IMR-90 (cell line): Measurements from ENCODE around the gene HNRNPL. TPM values are rescaled to one million over a fixed set of nuclear protein-coding genes. Genes with fewer than 3 reads are reported as not detected.

ENCODE experiments used
- ATAC-seq: fragments of 200-7000 bp; cut with Tn5 transposase; 2 replicates; pipeline ENCODE4 v1.9.1; 2020; ENCODE audit warnings: low read depth, mild to moderate bottlenecking, moderate library complexity
- BruUV-seq: library from RNA; stranded (reverse); fragments of 400-500 nt; replicated peaks from 2 replicates; lab custom pipeline; 2021; lab: Mats Ljungman, UMichigan
- CTCF ChIA-PET: fragments of 300-600 bp; formaldehyde crosslinking; extraction: SDS; loops from one replicate; lab custom pipeline; 2021; ENCODE audit warnings: antibody characterized with exemption; lab: Yijun Ruan, JAX
- POLR2A ChIA-PET: fragments of 300-600 bp; sonication (Branson Sonifier 250); formaldehyde crosslinking; loops from one replicate; lab custom pipeline; 2022; ENCODE audit warnings: antibody characterized with exemption; ENCODE audit not compliant: unreplicated experiment; lab: Charles Lee
- DNase-seq: peaks from one replicate; pipeline ENCODE4 v3.0.0; 2013
- H2AFZ ChIP-seq: replicated peaks from 2 replicates; pipeline ENCODE3; 2013; ENCODE audit warnings: low read length, mild to moderate bottlenecking; ENCODE audit not compliant: poor library complexity
- H2AK5ac ChIP-seq: 2 replicates; pipeline ENCODE4 v1.6.1; 2013; ENCODE audit warnings: low read depth, low read length, inconsistent platforms
- H2AK9ac ChIP-seq: replicated peaks from 2 replicates; pipeline ENCODE3; 2013; ENCODE audit warnings: mild to moderate bottlenecking, low read depth, low read length, moderate library complexity; ENCODE audit not compliant: poor library complexity
- H2BK120ac ChIP-seq: 2 replicates; pipeline ENCODE4 v1.6.1; 2013; ENCODE audit warnings: low read depth, low read length, inconsistent platforms
- H2BK15ac ChIP-seq: 3 replicates; pipeline ENCODE4 v1.6.1; 2013; ENCODE audit warnings: low read depth, low read length, inconsistent platforms
- H2BK20ac ChIP-seq: 2 replicates; pipeline ENCODE4 v1.6.1; 2013; ENCODE audit warnings: low read depth, mild to moderate bottlenecking, inconsistent platforms, low read length, moderate library complexity
- H2BK5ac ChIP-seq: 2 replicates; pipeline ENCODE4 v1.6.1; 2013; ENCODE audit warnings: mild to moderate bottlenecking, low read depth, low read length, inconsistent platforms; ENCODE audit not compliant: poor library complexity, severe bottlenecking
- H3K14ac ChIP-seq: replicated peaks from 2 replicates; pipeline ENCODE4 v1.6.1; 2013; ENCODE audit warnings: low read depth, low read length, inconsistent platforms
- H3K18ac ChIP-seq: 2 replicates; pipeline ENCODE4 v1.6.1; 2013; ENCODE audit warnings: low read depth, low read length, control low read depth
- H3K23ac ChIP-seq: 2 replicates; pipeline ENCODE4 v1.6.1; 2013; ENCODE audit warnings: low read depth, low read length, inconsistent platforms
- H3K27ac ChIP-seq: 2 replicates; pipeline ENCODE4 v1.5.1; 2013; ENCODE audit warnings: mild to moderate bottlenecking, control low read depth, low read length; ENCODE audit not compliant: insufficient read depth
- H3K27me3 ChIP-seq: 2 replicates; pipeline ENCODE4 v1.6.1; 2013; ENCODE audit warnings: low read length; ENCODE audit not compliant: control insufficient read depth, insufficient read depth
- H3K36me3 ChIP-seq: 2 replicates; pipeline ENCODE4 v1.6.1; 2013; ENCODE audit warnings: low read length, mixed read lengths; ENCODE audit not compliant: control insufficient read depth, insufficient read depth
- H3K4ac ChIP-seq: 2 replicates; pipeline ENCODE4 v1.6.1; 2013; ENCODE audit warnings: low read depth, low read length, inconsistent platforms
- H3K4me1 ChIP-seq: 2 replicates; pipeline ENCODE4 v1.6.1; 2013; ENCODE audit warnings: low read length, mixed read lengths; ENCODE audit not compliant: control insufficient read depth, insufficient read depth
- H3K4me2 ChIP-seq: 2 replicates; pipeline ENCODE4 v1.6.1; 2013; ENCODE audit warnings: low read depth, mild to moderate bottlenecking, control low read depth, low read length, moderate library complexity
- H3K4me3 ChIP-seq: 2 replicates; pipeline ENCODE4 v1.5.1; 2013; ENCODE audit warnings: low read depth, mild to moderate bottlenecking, control low read depth, low read length, moderate library complexity; ENCODE audit not compliant: insufficient read depth
- H3K56ac ChIP-seq: 2 replicates; pipeline ENCODE4 v1.6.1; 2013; ENCODE audit warnings: low read length, inconsistent platforms; ENCODE audit not compliant: insufficient read depth; ENCODE audit errors: extremely low read depth
- H3K79me1 ChIP-seq, 2 experiments: 2 replicates each; pipeline ENCODE4 v1.6.1; 2013; ENCODE audit warnings: low read length in 2 of 2, inconsistent platforms in 1 of 2, low read depth in 1 of 2
- H3K9ac ChIP-seq: 2 replicates; pipeline ENCODE4 v1.6.1; 2013; ENCODE audit warnings: low read depth, low read length, control low read depth
- H3K9me1 ChIP-seq: 2 replicates; pipeline ENCODE4 v1.6.1; 2013; ENCODE audit warnings: low read length, inconsistent platforms; ENCODE audit not compliant: insufficient read depth
- H3K9me3 ChIP-seq: 2 replicates; pipeline ENCODE4 v1.6.1; 2013; ENCODE audit warnings: low read length; ENCODE audit not compliant: control insufficient read depth, insufficient read depth
- H4K20me1 ChIP-seq: 2 replicates; pipeline ENCODE4 v1.6.1; 2013; ENCODE audit warnings: low read length, inconsistent platforms; ENCODE audit not compliant: insufficient read depth
- H4K5ac ChIP-seq: 2 replicates; pipeline ENCODE4 v1.6.1; 2013; ENCODE audit warnings: mild to moderate bottlenecking, low read depth, low read length, control low read depth
- H4K8ac ChIP-seq, 2 experiments: 2 replicates each; pipeline ENCODE4 v1.6.1; 2013; ENCODE audit warnings: low read depth in 2 of 2, low read length in 2 of 2, control low read depth in 1 of 2, inconsistent platforms in 1 of 2
- H4K91ac ChIP-seq: 2 replicates; pipeline ENCODE4 v1.6.1; 2013; ENCODE audit warnings: low read depth, low read length, inconsistent platforms; ENCODE audit not compliant: insufficient read depth
- BHLHE40 ChIP-seq: fragments of 150-350 bp; IDR thresholded peaks from 2 replicates; pipeline ENCODE4 v1.6.1; 2016; ENCODE audit warnings: mild to moderate bottlenecking, low read depth, low read length
- CEBPB ChIP-seq: IDR thresholded peaks from 2 replicates; pipeline ENCODE4 v1.6.1; 2012; ENCODE audit warnings: low read depth, low read length, improper control_type of control experiment
- CHD1 ChIP-seq: IDR thresholded peaks from 2 replicates; pipeline ENCODE4 v1.6.1; 2012; ENCODE audit warnings: low read depth, low read length, improper control_type of control experiment
- MAFK ChIP-seq: IDR thresholded peaks from 2 replicates; pipeline ENCODE4 v1.6.1; 2012; ENCODE audit warnings: low read depth, low read length, improper control_type of control experiment
- MAZ ChIP-seq: IDR thresholded peaks from 2 replicates; pipeline ENCODE4 v1.6.1; 2012; ENCODE audit warnings: low read depth, mild to moderate bottlenecking, low read length, improper control_type of control experiment, moderate library complexity, borderline replicate concordance
- MXI1 ChIP-seq: IDR thresholded peaks from 2 replicates; pipeline ENCODE4 v1.6.1; 2012; ENCODE audit warnings: low read depth, mild to moderate bottlenecking, low read length, moderate library complexity, borderline replicate concordance
- NFE2L2 ChIP-seq: fragments of 150-350 bp; IDR thresholded peaks from 2 replicates; pipeline ENCODE4 v1.6.1; 2016; ENCODE audit warnings: low read depth, mild to moderate bottlenecking, low read length
- RCOR1 ChIP-seq: IDR thresholded peaks from 2 replicates; pipeline ENCODE4 v1.6.1; 2012; ENCODE audit warnings: mild to moderate bottlenecking, low read length, improper control_type of control experiment; ENCODE audit not compliant: insufficient replicate concordance
- SMC3 ChIP-seq: fragments of 150-350 bp; IDR thresholded peaks from 2 replicates; pipeline ENCODE4 v1.6.1; 2016; ENCODE audit warnings: low read depth, mild to moderate bottlenecking, antibody characterized with exemption, low read length, moderate library complexity
- WGBS, 2 experiments: methylation state at CpG; one replicate each; pipeline versions ENCODE4 v1.1.5 to v1.1.7; 2013; ENCODE audit warnings: missing lambda C conversion rate in 2 of 2; ENCODE audit not compliant: insufficient read length in 1 of 2; ENCODE audit errors: extremely low coverage in 2 of 2; 5-methylcytosine and 5-hydroxymethylcytosine counted together
- dilution Hi-C: fragments of 300-500 bp; cut with HindIII; formaldehyde crosslinking; loops from one replicate; pipeline ENCODE4 v1.14.3; 2018; ENCODE audit warnings: low sequenced_read_pairs; ENCODE audit not compliant: unreplicated experiment
- in situ Hi-C: fragments of 300-500 bp; cut with MboI; formaldehyde crosslinking; loops from 3 replicates; pipeline ENCODE4 v1.14.3; 2019; ENCODE audit warnings: low sequenced_read_pairs, inconsistent platforms, mixed read lengths
- intact Hi-C: fragments of 100-400 bp; cut with micrococcal nuclease; formaldehyde crosslinking; loops from 2 replicates; pipeline ENCODE4 v1.10.0; 2022
- polyA plus RNA-seq, 3 experiments: library from polyadenylated mRNA; depleted of rRNA; stranded (reverse); fragments of >200 nt; gene quantifications; 2 replicates each; pipeline ENCODE4 v1.2.3, GENCODE V29; 2012; ENCODE audit warnings: low replicate concordance in 1 of 3
- total RNA-seq: library from RNA; depleted of rRNA; stranded (reverse); fragments of >200 nt; gene quantifications from 2 replicates; pipeline ENCODE4 v1.2.3, GENCODE V29; 2012
- TF ChIP-seq, protein P1 (sequence below): conservative IDR thresholded peaks from 2 replicates; pipeline ENCODE4 v1.5.1; 2012; ENCODE audit warnings: mild to moderate bottlenecking, low read depth, low read length, improper control_type of control experiment

HNRNPL gene
- total and polyA plus RNA-seq, 2 of the 4 experiments (the other 2 are of a cell fraction): 277 to 429 TPM

DNA sequence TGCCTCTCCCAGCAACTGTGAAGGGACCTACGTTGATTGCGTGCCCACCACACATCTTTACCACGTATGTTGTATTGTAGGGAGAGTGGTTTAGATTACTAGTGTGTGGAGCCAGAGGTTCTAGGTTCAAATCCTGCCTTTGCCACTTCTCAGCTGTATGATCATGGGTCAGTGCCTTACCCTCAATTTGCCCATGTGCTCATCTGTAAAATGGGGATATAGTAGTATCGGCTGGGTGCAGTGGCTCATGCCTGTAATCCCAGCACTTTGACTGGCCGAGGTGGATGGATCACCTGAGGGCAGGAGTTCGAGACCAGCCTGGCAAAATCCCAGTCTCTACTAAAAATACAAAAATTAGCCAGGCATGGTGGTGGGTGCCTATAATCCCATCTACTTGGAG, 36.5 kb downstream of the HNRNPL start:
- Histone ChIP-seq H3K36me3 (peaks cover 28% of the 10 kb centered on the region), H2BK5ac (no peak overlapping the region), H3K23ac (no peak overlapping the region), H3K79me1 (no peaks in the 10 kb centered on the region), H3K14ac (no peak overlapping the region), H2BK15ac (no peak overlapping the region), H3K9me3 (no peaks in the 10 kb centered on the region), H3K56ac (no peak overlapping the region), H3K4me2 (no peak overlapping the region), H3K9ac (no peak overlapping the region), H2BK120ac (no peak overlapping the region), H3K4me1 (no peaks in the 10 kb centered on the region), H2AFZ (no peak overlapping the region), H3K4me3 (no peak overlapping the region), H3K27ac (no peak overlapping the region), H3K9me1 (0 out of 2 replicates have a peak, but pooled peaks cover 6% of the 10 kb centered on the region), H3K27me3 (no peaks in the 10 kb centered on the region), H2AK9ac (no peak overlapping the region), H4K8ac (no peak overlapping the region), H4K91ac (no peak overlapping the region), H4K20me1 (no peaks in the 10 kb centered on the region), H4K5ac (no peak overlapping the region), H3K18ac (no peak overlapping the region), H2AK5ac (no peak overlapping the region), H3K4ac (no peak overlapping the region), H2BK20ac (no peak overlapping the region)
- intact Hi-C loops: no loop called here
- dilution Hi-C loops: no loop called here
- ATAC-seq: no peak
- DNase-seq: no peak
- ChIA-PET POLR2A (no interaction called here), CTCF (no interaction called here)
- BruUV-seq: no TSS peak
- no CpG with 5 or more reads among the region's 6 CpGs for WGBS, 2 experiments
- no peak for TF ChIP-seq MXI1
- no peak for TF ChIP-seq CEBPB
- TF ChIP-seq SMC3: no peak
- TF ChIP-seq BHLHE40: no peak
- no peak for TF ChIP-seq RCOR1
- TF ChIP-seq, protein P1, sequence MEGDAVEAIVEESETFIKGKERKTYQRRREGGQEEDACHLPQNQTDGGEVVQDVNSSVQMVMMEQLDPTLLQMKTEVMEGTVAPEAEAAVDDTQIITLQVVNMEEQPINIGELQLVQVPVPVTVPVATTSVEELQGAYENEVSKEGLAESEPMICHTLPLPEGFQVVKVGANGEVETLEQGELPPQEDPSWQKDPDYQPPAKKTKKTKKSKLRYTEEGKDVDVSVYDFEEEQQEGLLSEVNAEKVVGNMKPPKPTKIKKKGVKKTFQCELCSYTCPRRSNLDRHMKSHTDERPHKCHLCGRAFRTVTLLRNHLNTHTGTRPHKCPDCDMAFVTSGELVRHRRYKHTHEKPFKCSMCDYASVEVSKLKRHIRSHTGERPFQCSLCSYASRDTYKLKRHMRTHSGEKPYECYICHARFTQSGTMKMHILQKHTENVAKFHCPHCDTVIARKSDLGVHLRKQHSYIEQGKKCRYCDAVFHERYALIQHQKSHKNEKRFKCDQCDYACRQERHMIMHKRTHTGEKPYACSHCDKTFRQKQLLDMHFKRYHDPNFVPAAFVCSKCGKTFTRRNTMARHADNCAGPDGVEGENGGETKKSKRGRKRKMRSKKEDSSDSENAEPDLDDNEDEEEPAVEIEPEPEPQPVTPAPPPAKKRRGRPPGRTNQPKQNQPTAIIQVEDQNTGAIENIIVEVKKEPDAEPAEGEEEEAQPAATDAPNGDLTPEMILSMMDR: no peak
- TF ChIP-seq NFE2L2: no peak
- TF ChIP-seq MAZ: no peak
- TF ChIP-seq MAFK: no peak
- no peak for TF ChIP-seq CHD1
- in situ Hi-C loops: no loop called here
